HepG2 (cell line): ENCODE measurements around the gene C11orf24. TPM values are rescaled to one million over a fixed set of nuclear protein-coding genes. Genes with fewer than 3 reads are reported as not detected.
A peak's percentile ranks its signal among the peaks of the same experiment; 100 is the strongest.

ENCODE experiments used
- AGO2 ChIP-seq: fragments of 200-400 bp; formaldehyde crosslinking; optimal IDR thresholded peaks from 2 replicates; pipeline ENCODE3; 2017; ENCODE audit warnings: mild to moderate bottlenecking, low read depth, low read length, moderate library complexity
- HOXA9 ChIP-seq: sonication (generic); formaldehyde crosslinking; IDR thresholded peaks from 2 replicates; pipeline ENCODE4 v1.8.1; 2022; ENCODE audit warnings: missing genetic modification reagents, mild to moderate bottlenecking, moderate library complexity, borderline replicate concordance
- MLXIP ChIP-seq: sonication (generic); formaldehyde crosslinking; IDR thresholded peaks from 2 replicates; pipeline ENCODE4 v1.9.0; 2021; ENCODE audit warnings: missing genetic modification reagents, borderline replicate concordance
- PATZ1 ChIP-seq: sonication (generic); formaldehyde crosslinking; IDR thresholded peaks from 2 replicates; pipeline ENCODE4 v1.4.0; 2020; ENCODE audit warnings: missing genetic modification reagents
- TFAP4 ChIP-seq: sonication (generic); IDR thresholded peaks from 2 replicates; pipeline ENCODE4 v1.6.1; 2016; ENCODE audit warnings: low read depth, borderline replicate concordance
- ZBED4 ChIP-seq: sonication (generic); formaldehyde crosslinking; IDR thresholded peaks from 2 replicates; pipeline ENCODE4 v1.4.0; 2020; ENCODE audit warnings: missing genetic modification reagents, borderline replicate concordance
- ZBTB2 ChIP-seq: sonication (generic); formaldehyde crosslinking; IDR thresholded peaks from 2 replicates; pipeline ENCODE4 v1.8.0; 2022; ENCODE audit warnings: low read depth, missing genetic modification reagents
- ZFP41 ChIP-seq: sonication (generic); formaldehyde crosslinking; IDR thresholded peaks from 2 replicates; pipeline ENCODE4 v1.4.0; 2020; ENCODE audit warnings: mild to moderate bottlenecking, missing genetic modification reagents, borderline replicate concordance
- ZNF232 ChIP-seq: sonication (generic); formaldehyde crosslinking; IDR thresholded peaks from 2 replicates; pipeline ENCODE4 v1.4.0; 2020; ENCODE audit warnings: missing genetic modification reagents, borderline replicate concordance
- ZNF556 ChIP-seq: sonication (generic); formaldehyde crosslinking; IDR thresholded peaks from 2 replicates; pipeline ENCODE4 v1.4.0; 2020; ENCODE audit warnings: mild to moderate bottlenecking, missing genetic modification reagents, borderline replicate concordance
- polyA plus RNA-seq, 8 experiments: library from polyadenylated mRNA; depleted of rRNA in 3 of 8; stranded (reverse) in 7 of 8; unstranded in 1 of 8; fragments of >200 nt; fragmentation: Illumina TruSeq in 4 of 8; extraction: Trizol in 4 of 8; gene quantifications; 2 replicates each; pipeline versions ENCODE4 v1.2.1 to v1.2.3, GENCODE V29; 2011 to 2016; ENCODE audit warnings: low read depth in 4 of 8, missing spikeins in 1 of 8, mixed read lengths in 1 of 8; ENCODE audit not compliant: insufficient read depth in 1 of 8
- total RNA-seq, 5 experiments: library from RNA; depleted of rRNA; stranded (reverse); fragments of >200 nt; fragmentation: Illumina TruSeq; extraction: Trizol; gene quantifications; 2 replicates each; pipeline ENCODE4 v1.2.3, GENCODE V29; 2016; ENCODE audit warnings: low read depth in 1 of 5

Gene C11orf24
- total and polyA plus RNA-seq, 2 of the 13 experiments (the other 11 are each of a cell fraction or from before 2014, with no cell fraction given): 52.9 to 55.5 TPM

GRCh38 chr11:68214173-68215086 is 57.3 kb downstream of the C11orf24 start (continued):
- TF ChIP-seq ZNF232 (CRISPR knock-in tag) (no peak), HOXA9 (CRISPR knock-in tag) (0 out of 2 replicates have a peak, but pooled peaks have one; percentile 2), ZNF556 (no peak), ZBED4 (CRISPR knock-in tag) (no peak), ZFP41 (CRISPR knock-in tag) (0 out of 2 replicates have a peak, but pooled peaks have one; percentile 13), TFAP4 (no peak), ZBTB2 (CRISPR knock-in tag) (no peak), PATZ1 (CRISPR knock-in tag) (0 out of 2 replicates have a peak, but pooled peaks have one; percentile 6), AGO2 (peak; percentile 40), MLXIP (no peak)
